CD4-positive, alpha-beta T cell treated with Interleukin-12 subunit alpha and Interleukin-12 subunit beta, for 1 hour (primary cell): ENCODE results near the gene SPATA31D3.
"Not testable (repeated sequence)": the region's sequence is repeated elsewhere in the genome, so short reads cannot be mapped to it uniquely, and the experiment has no call there.

ENCODE experiments used
- DNase-seq: peaks from one replicate; pipeline ENCODE4 v3.0.0-alpha.2; 2020

SPATA31D3 gene

GRCh38 chr9:81980568-81980967, 37.3 kb downstream of the SPATA31D3 start:
- no peak for DNase-seq

- DNase-seq: no peak
Observed at GRCh38 chr9:81981883-81982282, 38.6 kb downstream of the SPATA31D3 start.

DNA sequence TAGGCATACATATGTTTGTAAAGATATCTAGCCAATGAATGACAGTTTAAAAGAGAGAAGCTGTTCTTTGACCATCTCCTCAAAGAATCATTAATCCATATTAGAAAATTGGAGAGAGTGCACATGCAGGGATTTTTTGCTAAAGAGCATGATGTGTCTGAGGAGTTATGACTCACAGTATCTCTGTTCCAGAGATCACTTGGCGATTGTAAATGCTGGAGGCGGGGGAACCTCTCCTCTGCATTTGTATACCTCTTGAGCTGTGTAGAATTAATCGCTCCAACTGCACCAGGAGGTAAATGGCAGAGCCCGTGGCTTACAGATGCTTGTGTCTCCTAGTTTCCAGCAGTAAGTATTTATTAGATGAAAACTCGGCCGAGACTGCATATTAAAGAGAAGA, 41.6 kb downstream of the SPATA31D3 start:
- no peak for DNase-seq

GRCh38 chr9:81986051-81986450, 42.8 kb downstream of the SPATA31D3 start:
- DNase-seq: no peak

DNA sequence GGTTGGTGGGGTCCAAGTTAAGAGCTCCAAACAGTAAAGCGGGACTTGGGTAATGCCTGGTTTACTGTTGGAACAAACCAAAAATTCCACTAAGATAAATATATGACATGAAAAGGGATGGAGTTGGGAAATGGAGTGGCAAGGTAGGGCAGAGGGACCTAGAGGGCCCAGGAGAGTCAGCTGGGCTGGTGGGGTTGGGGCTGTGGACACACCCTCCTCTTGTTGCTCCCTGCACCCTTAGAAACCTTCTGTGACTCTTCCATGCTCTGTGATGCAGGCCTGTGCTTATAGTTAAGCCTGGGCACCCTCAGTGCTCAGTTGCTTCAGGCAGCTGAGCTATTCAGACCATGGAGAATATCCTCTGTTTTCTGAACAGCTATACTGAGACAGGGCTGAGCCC, 45.2 kb downstream of the SPATA31D3 start, which contains the start of gene SPATA31D1:
Gene SPATA31D1, plus strand, starts transcription at position 301 of the 400 bp plus-strand sequence. Its CDS starts 47 bp downstream, at position 348.
- not testable (repeated sequence) for DNase-seq

- no peak for DNase-seq
Observed at GRCh38 chr9:81989700-81990099, 46.4 kb downstream of the SPATA31D3 start.

DNA sequence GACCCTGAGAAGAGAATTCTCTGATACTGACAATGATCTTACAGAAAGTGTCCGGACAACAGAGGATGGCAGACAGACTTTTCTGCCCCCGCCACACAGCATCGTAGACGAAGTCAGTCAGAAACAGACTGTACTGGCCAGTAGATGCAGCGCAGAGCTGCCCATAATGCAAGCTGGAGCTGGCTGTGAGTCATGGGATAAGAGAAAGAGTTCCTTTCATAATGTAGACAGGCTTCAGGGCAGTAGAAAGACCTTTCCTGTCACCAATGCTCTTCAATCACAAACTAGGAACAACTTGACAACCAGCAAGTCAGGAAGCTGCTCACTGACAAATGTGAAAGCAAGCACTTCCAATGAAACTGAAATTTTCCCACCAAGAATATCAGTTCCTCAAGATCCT, 50.4 kb downstream of the SPATA31D3 start:
- DNase-seq: no peak
